Epithelial cell of proximal tubule (primary cell): Measurements from ENCODE around the gene SLC22A6. TPM values are rescaled to one million over a fixed set of nuclear protein-coding genes. Genes with fewer than 3 reads are reported as not detected.

ENCODE experiments used
- DNase-seq: peaks from one replicate; pipeline ENCODE4 v3.0.0-alpha.2; 2011; ENCODE audit warnings: low read depth
- H3K4me3 ChIP-seq: 2 replicates; pipeline ENCODE4 v1.5.1; 2011; ENCODE audit warnings: low read depth, mild to moderate bottlenecking, low read length
- total RNA-seq: library from RNA; depleted of rRNA; stranded (reverse); fragments of >200 nt; gene quantifications from 2 replicates; pipeline ENCODE4 v1.2.3, GENCODE V29; 2015
- TF ChIP-seq, protein P1 (sequence below): conservative IDR thresholded peaks from 2 replicates; pipeline ENCODE4 v1.5.1; 2012; ENCODE audit warnings: low read depth, mild to moderate bottlenecking, low read length

Gene SLC22A6
- total RNA-seq, 1 donor from 2014 or later = not detected

- no peak overlapping the region for H3K4me3 ChIP-seq
- TF ChIP-seq, protein P1, sequence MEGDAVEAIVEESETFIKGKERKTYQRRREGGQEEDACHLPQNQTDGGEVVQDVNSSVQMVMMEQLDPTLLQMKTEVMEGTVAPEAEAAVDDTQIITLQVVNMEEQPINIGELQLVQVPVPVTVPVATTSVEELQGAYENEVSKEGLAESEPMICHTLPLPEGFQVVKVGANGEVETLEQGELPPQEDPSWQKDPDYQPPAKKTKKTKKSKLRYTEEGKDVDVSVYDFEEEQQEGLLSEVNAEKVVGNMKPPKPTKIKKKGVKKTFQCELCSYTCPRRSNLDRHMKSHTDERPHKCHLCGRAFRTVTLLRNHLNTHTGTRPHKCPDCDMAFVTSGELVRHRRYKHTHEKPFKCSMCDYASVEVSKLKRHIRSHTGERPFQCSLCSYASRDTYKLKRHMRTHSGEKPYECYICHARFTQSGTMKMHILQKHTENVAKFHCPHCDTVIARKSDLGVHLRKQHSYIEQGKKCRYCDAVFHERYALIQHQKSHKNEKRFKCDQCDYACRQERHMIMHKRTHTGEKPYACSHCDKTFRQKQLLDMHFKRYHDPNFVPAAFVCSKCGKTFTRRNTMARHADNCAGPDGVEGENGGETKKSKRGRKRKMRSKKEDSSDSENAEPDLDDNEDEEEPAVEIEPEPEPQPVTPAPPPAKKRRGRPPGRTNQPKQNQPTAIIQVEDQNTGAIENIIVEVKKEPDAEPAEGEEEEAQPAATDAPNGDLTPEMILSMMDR = no peak
- DNase-seq = no peak
Measured at GRCh38 chr11:62933285-62933684, 51.5 kb downstream of the SLC22A6 start.

GRCh38 chr11:62931499-62932278 lies 53.1 kb downstream of the SLC22A6 start:
- TF ChIP-seq, protein P1 = no peak
- H3K4me3 ChIP-seq = no peak overlapping the region
- no peak for DNase-seq

GRCh38 chr11:62930666-62931065 lies 54.1 kb downstream of the SLC22A6 start:
- no peak for DNase-seq
- no peak overlapping the region for H3K4me3 ChIP-seq
- TF ChIP-seq, protein P1 = no peak

DNA sequence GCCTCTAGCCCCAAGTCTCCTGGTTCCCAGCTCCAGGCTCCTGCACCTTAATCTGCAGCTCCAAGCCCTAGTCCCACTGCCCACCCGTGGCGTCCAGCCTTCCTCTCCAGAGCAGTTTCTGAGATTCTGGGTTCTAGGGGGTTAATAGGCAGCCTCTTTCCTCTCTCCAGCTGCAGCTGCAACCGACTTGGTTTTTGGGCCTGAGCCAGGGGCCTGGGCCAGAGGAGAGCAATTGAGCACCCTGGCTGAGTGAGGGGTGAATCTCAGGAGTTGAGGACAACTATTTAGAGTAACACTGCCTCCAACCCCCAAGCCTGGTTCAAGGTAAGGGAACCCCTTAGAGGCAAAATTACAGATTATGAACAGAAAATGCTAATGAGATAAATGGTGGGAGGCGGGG lies 54.6 kb downstream of the SLC22A6 start:
- no peak overlapping the region for H3K4me3 ChIP-seq
- TF ChIP-seq, protein P1 = no peak
- no peak for DNase-seq

GRCh38 chr11:62928011-62928410 lies 56.8 kb downstream of the SLC22A6 start:
- no peak overlapping the region for H3K4me3 ChIP-seq
- no peak for DNase-seq
- TF ChIP-seq, protein P1 = no peak

DNA sequence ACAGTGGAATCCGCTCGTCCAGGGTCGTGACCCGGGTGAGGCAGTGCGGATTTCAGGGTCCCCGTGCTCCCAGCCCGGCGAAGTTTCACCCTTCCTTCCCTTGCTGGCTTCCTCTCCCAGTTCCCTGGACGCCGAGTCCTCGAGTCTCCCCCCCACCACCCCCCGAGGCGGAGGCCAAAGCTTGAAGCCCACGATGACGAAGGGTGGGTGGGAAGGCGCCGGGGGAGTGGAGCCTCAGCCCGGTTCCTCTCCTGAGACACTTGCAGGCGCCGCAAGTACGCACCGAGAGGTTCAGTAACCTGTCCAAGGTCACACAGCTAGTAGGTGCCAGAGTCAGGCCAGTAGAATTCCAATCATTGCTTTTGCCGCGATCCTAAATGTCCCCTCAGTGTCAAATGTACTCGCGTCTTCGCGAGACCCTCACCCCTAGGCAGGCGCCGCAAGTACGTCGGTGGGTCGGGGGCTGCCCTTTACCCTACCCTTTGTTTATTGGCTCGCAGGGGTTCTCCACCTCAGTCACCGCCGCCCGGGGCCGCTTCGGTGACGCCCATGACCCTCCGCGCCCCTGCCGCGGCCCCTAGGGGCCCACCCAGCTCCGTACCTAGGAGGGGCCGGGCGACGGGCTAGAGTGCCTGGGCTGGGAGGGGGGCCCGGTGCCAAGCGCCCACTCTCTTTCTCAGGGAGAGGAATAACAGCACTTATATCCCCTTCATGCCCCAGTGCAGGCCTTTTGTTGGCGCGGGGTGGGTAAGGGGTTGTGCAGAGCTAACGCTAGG lies 57.9 kb downstream of the SLC22A6 start:
- DNase-seq = no peak
- H3K4me3 ChIP-seq = no peak overlapping the region
- TF ChIP-seq, protein P1 = no peak

Other genes with a start within 250 kb of the SLC22A6 start
- 10.6 and 16.8 TPM in 2 replicates for gene ZBTB3, start 230.8 kb downstream of the SLC22A6 start, total RNA-seq
- gene POLR2G, start 223.4 kb downstream of the SLC22A6 start, total RNA-seq = 88.2 and 137 TPM in 2 replicates
- gene TAF6L, start 213.6 kb downstream of the SLC22A6 start, total RNA-seq = 12.4 and 26.8 TPM in 2 replicates
- 52.8 and 97.7 TPM in 2 replicates for gene TMEM179B, start 197.6 kb downstream of the SLC22A6 start, total RNA-seq
- gene TMEM223, start 193.0 kb downstream of the SLC22A6 start, total RNA-seq = 51.1 and 58.9 TPM in 2 replicates
- gene NXF1, start 179.5 kb downstream of the SLC22A6 start, total RNA-seq = 49.4 and 56.3 TPM in 2 replicates
- 21.2 and 28.6 TPM in 2 replicates for gene STX5, start 152.9 kb downstream of the SLC22A6 start, total RNA-seq
- not detected in 2 replicates for gene TEX54, start 152.1 kb downstream of the SLC22A6 start, total RNA-seq
- 55.3 and 87.4 TPM in 2 replicates for gene WDR74, start 145.4 kb downstream of the SLC22A6 start, total RNA-seq
- 97.4 and 219 TPM in 2 replicates for gene SLC3A2, start 104.1 kb downstream of the SLC22A6 start, total RNA-seq
- gene CHRM1, start 63.6 kb downstream of the SLC22A6 start, total RNA-seq = not detected in 2 replicates
- not detected in 2 replicates for gene SLC22A8, start 30.9 kb upstream of the SLC22A6 start, total RNA-seq
- not detected in 2 replicates for gene SLC22A24, start 159.3 kb upstream of the SLC22A6 start, total RNA-seq